Omental fat pad (tissue), 4 donors: Measurements from ENCODE around the gene TIGD2. TPM values are rescaled to one million over a fixed set of nuclear protein-coding genes. Genes with fewer than 3 reads are reported as not detected.

ENCODE experiments used
- ATAC-seq: fragments of 150-250 bp; one replicate; pipeline ENCODE4 v1.9.1; 2016; ENCODE audit warnings: mild to moderate bottlenecking, moderate library complexity; ENCODE audit not compliant: low FRiP score
- DNase-seq: peaks from one replicate; pipeline ENCODE4 v3.0.0-alpha.2; 2019; ENCODE audit warnings: low spot score
- total RNA-seq, 4 donors: library from RNA; depleted of rRNA; stranded (reverse); fragments of >200 nt; gene quantifications; one replicate each; pipeline ENCODE4 v1.1.0, GENCODE V29; 2016
- TF ChIP-seq, protein P1 (sequence below), 3 donors: fragments of 450-650 bp; IDR thresholded peaks; one replicate each; pipeline ENCODE4 v1.5.1; 2016 to 2017; ENCODE audit warnings: antibody characterized with exemption in 3 of 3, mild to moderate bottlenecking in 3 of 3, moderate library complexity in 2 of 3

The TIGD2 gene
- total RNA-seq, 4 donors from 2014 or later: 4.0 to 6.4 (median 4.4) TPM

DNA sequence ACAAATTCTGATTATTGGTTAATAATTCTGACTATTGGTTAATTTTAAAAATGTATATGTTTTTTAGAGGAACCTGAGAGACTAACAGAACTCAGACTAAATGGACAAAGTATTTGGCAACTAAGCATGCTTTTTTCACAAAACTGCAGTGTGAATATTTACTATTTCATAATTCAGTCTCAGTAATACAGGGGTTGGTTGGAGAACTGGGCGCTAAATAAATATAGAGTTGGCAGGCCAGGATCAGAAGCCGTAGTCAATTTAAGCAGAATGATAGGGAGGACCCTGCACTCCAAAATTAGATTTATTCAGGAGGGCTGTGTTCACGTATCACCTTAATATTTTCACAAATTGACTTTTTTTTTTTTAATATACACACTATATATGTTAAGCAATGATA, 5.8 kb downstream of the TIGD2 start:
- ATAC-seq (no peak), DNase-seq (no peak)
- TF ChIP-seq, protein P1, sequence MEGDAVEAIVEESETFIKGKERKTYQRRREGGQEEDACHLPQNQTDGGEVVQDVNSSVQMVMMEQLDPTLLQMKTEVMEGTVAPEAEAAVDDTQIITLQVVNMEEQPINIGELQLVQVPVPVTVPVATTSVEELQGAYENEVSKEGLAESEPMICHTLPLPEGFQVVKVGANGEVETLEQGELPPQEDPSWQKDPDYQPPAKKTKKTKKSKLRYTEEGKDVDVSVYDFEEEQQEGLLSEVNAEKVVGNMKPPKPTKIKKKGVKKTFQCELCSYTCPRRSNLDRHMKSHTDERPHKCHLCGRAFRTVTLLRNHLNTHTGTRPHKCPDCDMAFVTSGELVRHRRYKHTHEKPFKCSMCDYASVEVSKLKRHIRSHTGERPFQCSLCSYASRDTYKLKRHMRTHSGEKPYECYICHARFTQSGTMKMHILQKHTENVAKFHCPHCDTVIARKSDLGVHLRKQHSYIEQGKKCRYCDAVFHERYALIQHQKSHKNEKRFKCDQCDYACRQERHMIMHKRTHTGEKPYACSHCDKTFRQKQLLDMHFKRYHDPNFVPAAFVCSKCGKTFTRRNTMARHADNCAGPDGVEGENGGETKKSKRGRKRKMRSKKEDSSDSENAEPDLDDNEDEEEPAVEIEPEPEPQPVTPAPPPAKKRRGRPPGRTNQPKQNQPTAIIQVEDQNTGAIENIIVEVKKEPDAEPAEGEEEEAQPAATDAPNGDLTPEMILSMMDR (IDR thresholded peaks at IDR 0.05): no peak

DNA sequence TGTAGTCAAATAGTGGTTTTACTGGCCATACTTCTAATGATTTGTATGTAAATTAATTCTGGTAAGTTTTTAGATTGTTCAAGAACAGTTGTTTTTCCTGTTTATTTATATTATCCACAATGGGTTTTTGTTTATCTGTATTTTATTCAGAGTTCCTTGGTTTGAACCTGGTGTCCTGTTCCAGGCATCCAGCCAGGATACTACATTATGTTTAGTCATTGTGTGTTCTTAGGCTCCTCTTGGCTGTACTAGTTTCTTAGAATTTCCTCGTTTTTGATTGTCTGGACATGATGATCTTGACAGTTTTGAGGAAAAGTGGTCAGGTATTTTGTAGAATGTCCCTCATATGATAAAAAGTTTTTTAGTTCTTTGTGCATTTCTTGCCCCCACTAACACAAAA, 7.8 kb downstream of the TIGD2 start:
- DNase-seq (no peak), ATAC-seq (no peak)
- TF ChIP-seq, protein P1 (IDR thresholded peaks at IDR 0.05): no peak

DNA sequence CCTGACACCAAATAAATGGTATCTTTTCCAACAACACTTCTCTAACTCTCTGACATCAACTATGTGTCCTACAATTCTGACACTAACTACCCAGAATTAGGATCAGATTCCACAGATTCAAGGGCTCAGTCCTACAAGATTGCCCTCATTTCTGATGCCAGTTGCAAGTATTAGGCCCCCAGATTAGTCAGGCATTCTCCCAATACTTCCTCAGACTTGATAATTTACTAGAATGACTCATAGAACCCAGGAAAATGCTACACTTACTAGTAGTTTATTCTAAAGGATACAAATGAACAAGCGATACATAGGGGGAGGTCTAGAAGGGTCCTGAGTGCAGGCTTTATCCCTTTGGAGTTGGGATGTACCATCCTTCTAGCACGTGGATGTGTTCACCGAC, 8.5 kb downstream of the TIGD2 start:
- ATAC-seq (no peak), DNase-seq (no peak)
- TF ChIP-seq, protein P1 (IDR thresholded peaks at IDR 0.05): no peak

DNA sequence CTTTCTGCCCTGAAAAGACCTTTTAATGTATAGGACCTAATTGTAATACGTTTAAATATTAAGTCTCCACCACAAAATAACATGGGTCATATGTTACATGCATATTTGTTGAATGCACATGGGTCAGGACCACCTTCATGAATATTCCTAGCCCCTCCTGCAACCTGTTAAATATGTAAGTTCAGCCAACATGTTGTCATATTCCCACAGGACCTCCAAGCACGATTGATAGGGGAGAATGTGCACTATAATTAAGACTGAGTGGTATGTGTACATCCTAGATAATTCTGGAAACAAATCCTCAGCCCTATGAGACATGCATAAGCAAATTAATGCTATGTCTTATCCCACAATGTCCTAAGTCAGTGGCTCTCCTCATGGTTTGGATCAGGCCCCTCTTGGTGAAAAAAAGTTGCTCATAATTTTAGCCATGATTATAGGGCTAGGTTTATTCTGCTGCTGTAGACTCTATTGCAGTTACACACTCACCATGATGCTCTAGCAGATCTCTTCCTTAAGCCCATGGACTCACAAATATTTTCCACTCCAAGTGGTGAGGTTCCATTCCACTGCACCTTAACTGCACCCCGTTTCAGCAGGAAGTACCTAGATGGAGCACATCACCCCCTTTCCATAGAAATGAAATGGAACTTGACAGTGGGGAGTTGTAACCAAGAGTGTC, 10.2 kb downstream of the TIGD2 start:
- TF ChIP-seq, protein P1 (IDR thresholded peaks at IDR 0.05): no peak
- no peak for DNase-seq
- no peak for ATAC-seq

DNA sequence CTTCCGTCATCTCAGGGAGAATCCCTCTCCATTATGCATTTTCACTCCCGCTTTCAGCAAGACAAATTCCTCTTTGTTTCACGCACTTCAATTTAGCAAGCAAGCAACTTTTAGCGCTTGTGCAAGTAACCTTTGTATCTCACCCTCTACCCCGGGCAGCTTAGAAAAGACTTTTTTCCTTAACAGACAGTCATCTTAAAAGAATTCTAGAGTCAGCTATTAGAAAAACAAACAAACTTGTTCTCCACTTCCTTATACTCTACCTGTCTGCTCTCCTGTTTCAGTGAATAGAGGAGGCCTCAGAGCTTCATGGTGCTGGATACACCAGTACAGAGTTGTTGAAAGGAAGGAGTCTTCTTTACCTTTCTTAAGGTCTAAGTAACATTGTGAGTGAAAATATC, 12.1 kb downstream of the TIGD2 start:
- TF ChIP-seq, protein P1 (IDR thresholded peaks at IDR 0.05): no peak
- ATAC-seq (no peak), DNase-seq (no peak)

DNA sequence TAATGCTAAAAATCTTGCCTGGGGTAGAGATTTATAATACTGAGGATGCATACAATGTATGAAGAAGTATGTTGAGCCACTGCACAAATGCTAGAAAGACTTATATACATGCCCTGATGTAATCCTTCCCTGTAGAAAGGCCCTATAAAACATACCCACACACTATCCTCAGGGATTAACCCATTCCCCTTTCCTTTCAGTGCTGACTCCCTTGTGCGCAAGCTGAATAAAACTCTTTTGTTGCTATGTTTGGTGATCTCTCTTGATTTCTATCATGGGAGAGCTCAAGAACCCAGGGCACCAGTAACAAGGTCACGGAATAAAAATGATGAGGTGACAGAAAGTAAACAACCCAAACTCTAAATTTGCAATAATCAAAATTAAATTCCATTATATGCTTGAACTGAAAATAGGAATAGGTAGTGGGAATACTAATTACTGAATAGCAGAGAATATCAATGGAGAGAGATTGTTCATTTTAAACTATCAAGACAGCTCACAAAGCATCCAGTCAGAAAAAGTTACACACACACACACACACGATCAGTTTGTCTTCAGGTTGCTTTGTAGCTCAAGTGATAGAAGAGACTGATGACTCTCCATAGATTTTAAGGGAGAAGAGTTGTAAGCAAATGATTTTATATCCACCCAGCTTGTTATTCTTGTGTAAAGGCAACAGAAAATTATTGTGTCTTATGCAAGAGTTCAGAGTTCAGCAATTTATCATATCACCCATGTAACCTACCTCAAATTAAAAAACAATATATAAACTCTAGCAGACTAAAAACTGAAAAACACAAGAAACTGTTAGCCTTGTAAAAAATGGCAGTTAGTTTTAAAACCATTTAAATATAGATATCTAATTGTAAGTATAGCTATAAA, 14.8 kb downstream of the TIGD2 start:
- TF ChIP-seq, protein P1 (IDR thresholded peaks at IDR 0.05): no peak
- no peak for ATAC-seq
- DNase-seq: no peak
